TTC549 (cell line): Measurements from ENCODE around the gene HINT3.
"Not testable (repeated sequence)": the region's sequence is repeated elsewhere in the genome, so short reads cannot be mapped to it uniquely, and the experiment has no call there.

Experiments
- FAIRE-seq: peaks from 2 replicates; lab custom pipeline; 2012; peaks lifted over from hg19 to GRCh38; lab: Jason Lieb, UNC

HINT3 gene

DNA sequence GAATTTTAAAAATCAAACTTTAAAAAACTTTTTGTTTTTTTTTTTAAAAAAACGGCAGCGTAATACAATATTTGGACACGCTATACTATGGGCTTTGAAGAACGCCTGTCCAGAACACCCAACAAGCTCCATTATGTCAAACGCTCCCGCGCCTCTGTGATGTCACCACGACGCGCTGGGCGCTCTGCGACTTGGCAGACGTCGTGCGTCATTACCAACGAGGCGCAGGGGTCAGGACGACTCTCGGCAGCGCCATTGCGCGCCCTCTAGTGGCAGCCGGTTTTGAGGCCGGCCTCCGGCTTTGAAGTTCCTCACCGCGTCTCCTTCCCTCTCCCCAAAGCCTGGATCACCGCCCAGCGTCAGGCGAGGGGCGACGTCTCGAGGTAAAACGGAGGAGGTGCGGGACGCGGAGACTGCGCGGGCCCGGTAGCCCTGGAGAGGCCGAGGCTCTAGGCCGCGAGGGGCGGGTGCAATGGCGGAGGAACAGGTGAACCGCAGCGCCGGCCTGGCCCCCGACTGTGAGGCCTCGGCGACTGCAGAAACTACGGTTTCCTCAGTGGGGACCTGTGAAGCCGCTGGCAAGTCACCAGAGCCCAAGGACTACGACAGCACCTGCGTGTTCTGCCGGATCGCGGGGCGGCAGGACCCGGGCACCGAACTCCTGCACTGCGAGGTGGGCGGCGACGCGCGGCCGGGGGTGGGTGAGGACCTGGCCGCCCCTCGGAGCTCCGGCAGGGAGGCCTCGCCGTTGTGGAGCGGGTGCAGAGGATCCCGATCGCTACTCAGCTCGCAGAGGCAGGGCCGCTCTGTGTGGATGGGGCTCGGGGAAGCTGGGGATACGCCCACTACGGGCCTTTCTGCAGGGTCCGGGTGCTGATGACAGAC is at the start of gene HINT3:
Gene HINT3, plus strand, starts transcription at position 265 of the 885 bp plus-strand sequence. Its CDS starts 208 bp downstream, at position 473.
- peak; percentile 69 for FAIRE-seq

DNA sequence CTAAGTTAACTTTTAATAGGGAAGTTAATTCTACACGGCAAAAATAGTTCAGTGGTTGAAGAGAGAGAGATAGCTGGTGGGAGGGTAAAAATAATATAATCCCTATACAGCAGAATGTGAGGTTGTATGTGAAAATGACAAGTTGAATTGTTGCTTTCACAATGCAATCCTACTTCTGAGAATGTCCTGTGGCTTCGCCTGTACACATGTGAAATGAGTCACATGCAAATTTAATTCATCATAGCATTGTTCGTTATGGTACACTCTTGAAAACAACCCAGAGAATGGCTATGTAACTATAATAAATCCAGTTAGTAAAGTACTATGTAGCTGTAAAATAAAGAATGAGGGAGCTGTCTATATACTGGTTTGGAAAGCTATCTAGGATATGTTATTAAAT is 46.0 kb upstream of the HINT3 start:
- FAIRE-seq, result no peak

DNA sequence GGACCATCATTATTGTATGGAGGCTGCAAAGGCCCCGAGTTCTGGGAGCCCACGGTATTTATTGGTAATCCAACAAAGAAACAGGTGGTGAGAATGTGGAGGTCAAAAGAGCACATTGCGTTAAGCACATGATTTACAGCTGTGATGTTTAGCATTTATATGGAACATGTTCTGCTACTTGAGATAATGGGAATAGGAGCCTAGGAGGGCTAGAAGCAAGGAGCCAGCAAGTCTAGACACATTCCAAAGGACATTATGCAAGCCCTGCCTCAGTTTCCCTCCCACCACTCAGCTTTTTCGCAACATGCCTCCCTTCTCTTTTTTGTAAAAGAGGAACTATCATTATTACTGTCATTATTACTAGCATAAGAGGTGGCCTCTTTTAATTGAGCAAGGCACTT is 45.5 kb upstream of the HINT3 start:
- FAIRE-seq, result not testable (repeated sequence)

DNA sequence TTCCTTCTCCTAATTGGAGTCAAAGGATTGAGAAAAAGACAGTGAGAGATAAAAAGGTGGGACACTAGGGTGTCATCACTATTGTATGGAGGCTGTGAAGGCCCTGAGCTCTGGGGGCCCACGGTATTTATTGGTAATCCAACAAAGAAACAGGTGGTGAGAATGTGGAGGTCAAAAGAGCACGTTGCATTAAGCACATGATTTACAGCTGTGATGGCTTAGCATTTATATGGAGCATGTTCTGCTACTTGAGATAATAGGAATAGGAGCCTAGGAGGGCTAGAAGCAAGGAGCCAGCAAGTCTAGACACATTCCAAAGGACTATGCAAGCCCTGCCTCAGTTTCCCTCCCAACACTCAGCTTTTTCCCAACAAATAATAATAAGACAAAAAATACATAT is 44.1 kb upstream of the HINT3 start:
- FAIRE-seq, result not testable (repeated sequence)

DNA sequence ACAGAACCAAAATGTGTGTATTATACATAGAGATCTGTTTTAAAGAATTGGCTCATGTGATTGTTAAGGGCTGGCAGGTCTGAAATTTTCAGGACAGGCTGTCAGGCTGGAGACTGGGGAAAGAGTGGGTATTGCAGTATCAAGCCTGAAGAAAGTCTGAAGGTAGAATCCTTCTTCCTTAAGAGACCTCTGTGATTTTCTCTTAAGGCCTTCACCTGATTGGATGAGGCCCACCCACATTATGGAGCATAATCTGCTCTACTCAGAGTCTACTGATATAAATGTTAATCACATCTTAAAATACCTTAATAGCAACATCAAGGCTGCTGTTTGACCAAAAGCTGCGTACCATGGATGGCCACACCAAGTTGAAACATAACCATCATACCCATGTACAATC is 43.4 kb upstream of the HINT3 start:
- no peak for FAIRE-seq

DNA sequence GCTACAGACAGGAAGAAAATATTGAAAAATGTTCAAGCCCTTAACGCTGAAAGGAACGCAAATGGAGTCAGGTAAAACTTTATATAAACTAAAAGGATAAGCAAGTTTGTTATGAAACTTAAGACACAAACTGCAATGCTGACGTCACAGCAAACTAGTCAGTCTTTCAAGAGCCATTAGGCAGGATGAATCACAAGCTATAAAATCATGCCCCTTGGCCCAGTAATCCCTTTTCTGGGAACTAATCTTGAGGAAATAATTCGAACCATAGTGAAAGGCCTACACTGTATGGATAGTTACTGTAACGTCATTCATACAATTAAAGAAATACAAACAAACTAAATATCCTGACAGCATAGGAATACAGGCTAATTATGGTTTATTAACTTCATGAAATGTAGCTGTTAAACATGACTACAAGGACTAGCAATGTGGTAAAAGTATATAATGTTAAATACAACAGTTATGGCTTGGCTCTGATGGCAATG is 42.7 kb upstream of the HINT3 start:
- FAIRE-seq, result no peak

DNA sequence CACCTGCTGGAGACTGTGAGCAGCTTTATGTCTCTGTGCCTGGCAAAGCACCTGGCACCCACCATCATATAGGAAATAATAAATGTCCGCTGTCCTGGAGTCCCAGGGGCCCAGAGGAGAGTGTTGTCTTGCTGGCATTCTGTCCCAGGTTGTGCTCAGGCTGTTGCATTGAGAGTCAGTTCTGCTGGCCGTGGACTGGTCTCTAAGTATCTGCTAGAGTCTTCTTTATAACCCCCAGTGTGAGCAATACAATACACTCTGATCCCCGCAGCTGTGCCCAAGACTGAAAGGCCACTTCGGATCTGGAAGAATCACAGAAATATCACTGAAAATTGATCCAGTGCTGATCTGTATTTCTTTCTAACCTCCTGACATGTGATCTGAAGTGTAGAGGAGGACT is 38.3 kb upstream of the HINT3 start:
- FAIRE-seq, result no peak

DNA sequence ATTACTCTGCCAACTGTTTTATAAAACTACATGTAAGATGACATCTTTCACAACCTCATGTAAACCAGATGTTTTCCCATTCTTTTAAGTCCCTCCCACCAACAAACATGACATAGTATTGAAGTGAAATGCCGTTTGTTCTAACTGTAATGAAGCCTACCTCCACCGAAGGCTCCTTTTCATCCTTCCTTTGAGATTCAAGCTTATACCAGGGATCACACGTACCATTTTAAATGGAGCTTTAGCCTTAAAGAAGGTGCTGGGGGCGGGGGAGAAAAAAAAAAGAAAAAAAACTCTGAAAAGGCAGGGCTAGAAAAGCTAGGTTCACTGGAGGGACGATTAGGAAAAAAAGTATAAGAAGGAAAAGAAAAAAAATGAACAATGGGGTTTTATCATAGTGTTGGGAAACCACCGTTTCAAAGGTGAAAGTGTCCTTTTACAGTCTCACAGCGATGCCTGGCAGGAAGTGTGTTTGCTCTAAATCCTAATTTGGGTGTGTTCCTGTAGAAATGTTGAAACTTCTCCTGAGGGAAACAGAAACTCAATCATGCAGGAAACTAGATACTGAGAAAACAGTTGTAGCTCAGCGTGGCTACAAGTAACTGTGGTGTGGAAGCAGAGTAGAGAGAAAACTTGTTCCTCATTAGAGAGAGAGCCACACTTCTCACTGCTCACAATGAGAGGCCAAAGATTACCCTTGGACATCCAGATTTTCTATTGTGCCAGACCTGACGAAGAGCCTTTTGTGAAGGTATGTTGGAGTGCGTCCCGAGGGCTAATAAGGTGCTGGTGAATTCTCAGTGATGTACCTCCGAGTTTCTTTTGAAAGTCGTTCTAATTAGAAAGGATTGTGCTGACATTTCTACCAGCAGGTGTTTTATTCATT is 37.6 kb upstream of the HINT3 start:
- no peak for FAIRE-seq

DNA sequence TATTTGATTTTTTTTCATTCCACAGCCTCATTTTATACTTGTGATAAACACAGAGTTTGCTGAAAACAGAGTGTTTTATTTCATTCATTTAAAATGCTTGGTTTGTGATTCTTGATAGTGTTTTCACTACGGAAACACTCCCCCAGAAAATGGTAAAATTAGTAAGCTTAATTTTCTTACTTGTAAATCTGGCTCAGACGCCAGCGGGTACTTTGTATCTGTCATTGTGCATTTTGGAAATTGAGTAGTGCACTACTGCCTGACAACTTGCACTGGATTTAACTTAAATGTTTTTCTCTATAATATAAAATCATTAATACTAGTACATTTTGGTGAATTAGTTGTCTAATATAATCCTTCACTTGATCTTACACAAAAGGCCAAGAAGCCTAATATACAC is 37.0 kb upstream of the HINT3 start:
- no peak for FAIRE-seq

DNA sequence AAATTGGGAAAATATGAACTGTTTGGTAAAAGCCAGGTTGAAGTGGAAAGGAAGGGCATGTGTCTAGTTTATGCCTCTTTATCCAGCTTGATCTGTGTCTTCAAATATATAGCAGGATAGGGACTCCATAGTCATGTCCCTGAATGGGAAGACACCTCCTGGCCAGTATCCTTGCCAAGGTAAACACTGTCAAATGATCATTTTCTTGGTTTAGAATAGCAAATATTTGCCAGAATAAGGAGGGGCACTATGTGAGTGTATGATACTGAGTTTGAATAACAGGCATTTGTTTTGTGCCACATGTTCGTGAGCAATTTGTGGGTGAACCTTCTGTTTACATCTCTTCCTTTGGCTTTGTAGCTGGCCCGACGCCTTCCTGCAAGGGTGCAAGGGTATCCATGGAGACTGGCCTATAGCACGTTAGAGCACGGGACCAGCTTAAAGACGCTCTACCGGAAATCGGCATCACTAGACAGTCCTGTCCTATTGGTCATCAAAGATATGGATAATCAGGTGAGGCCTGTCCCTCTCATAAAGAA is 34.2 kb upstream of the HINT3 start:
- no peak for FAIRE-seq

DNA sequence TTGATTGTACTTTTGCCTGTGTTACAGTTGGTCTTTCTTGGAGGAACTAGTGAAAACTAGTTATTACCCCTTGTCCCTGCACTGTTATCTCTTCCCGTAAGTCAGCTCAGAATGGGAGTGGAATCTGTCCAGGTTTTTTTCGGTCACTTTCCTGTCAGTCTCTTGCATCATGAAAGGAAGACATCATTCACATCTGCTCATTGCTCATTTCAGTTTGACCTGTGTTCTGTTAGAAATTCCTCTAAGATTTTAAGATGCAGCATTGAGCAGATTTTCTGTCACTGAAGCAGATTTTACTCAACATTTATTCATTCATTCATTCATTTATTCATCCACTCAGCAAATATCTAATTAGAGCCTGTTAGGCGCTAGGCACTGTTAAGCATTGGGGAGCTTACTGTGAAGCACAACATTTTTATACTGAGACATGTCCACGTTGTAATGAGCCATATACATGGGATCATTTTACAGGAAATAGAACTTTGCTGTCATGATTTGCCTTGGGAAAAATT is 33.1 kb upstream of the HINT3 start:
- FAIRE-seq, result no peak

DNA sequence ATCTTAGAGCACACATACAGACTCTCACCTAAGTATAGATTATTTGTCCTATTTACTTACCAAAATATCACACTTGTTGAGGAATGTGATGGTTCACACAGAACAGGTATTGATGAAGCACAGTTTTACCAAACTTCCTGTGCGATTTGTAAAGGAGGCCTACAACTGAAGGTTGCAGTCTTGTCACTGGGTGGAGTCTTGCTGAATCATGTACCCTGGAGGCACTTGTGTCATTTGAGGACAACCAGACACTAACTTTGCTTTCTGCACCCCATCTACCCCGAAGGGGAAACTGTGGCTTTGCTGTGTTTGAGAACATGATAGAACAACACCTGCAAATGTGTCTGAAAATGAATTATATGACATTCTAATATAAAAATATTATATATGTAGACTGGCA is 32.4 kb upstream of the HINT3 start:
- no peak for FAIRE-seq

DNA sequence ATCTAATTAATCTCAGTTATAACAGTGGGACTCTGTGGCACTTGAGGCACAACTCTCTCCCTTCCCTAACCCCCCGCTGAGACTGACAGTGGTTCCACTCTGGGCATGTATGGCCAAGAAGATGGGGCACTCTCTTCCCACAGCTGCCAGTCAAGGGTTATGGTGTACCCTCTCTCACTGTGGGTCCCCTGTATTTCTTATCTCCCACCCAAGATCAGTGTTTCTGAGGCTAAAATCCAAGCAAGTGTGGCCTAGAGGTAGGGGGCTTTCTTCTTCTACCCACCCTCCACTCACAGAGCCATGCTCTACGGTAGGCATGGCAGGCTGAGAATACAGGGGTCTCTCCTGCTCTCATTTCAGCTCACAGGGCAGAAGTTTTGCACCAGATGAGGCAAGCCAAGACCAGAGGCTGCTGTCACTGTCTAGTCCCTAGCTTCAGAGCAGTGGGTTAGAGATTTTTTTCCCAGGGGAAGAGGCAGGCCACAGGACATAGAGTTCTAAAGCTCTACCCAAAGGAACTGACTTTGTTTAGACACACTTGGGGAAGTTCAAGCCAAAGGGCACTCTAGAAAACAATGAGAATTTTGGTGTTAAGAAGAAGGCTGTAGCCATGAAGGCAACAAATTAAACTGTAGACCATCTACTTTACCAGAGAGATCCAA is 31.7 kb upstream of the HINT3 start:
- no peak for FAIRE-seq

DNA sequence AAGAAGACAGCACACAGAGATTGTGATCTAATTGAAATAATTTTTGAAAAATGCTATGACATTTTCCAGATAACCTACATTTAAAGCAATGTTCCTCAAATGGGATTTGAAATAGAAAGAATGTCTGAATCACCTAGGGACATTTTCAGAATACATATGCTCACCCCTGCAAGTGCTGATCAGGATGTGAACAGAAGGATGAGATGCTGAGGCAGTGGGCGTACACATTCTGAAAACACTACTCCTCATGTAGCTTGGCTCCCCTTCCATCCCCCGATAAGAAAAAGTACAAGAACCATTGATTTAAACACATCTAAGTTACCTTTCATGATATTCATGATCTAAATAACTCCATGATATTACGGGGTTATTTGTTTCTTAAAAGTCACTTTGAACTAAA is 29.9 kb upstream of the HINT3 start:
- no peak for FAIRE-seq

DNA sequence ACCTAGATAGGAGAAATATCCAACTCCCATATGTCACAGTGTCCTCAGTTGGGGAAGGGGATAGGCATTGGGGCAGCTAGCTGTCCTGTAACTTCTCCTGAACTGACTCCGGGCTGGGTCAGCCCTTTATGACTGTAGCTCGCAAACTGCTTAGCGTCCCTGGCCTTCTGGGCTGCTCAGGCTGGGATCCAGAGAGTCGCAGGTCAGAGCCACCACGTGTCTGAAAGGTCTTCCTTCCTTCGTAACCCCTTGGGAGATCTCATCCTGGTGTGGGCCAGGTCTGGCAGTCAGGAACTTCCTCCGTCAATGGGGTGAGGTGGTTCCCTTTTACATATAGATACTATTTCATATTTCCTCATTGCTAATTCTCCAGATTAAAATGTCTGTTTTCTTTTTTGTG is 28.8 kb upstream of the HINT3 start:
- no peak for FAIRE-seq

DNA sequence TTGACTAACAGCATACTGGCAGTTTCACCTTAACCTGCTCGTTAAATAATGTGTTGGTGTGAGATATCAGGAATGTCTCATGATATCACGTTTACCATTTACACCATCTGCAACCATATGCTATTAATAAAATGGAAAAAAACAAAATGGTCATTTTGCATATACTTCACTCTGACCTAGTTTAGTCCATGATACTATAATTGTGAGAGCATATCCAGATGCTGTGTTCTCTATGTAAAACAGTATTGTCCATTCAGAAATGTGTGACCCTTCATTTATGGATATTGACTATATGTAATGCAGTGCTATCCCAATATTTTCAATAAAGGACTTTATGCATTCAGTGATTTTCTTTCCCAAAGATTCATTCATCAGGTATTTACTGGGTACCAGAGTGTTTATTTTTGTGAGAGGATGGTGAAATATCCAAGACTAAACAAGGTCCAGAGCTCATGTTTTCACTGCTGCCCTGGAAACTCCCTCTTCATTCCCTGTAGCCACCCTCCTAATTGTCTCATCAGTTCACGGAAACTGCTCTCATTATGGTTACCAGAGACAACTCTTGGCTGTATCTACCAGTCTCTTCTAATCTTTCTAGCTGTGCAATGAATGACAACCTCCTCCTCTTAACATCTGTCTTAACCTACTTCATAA is 25.7 kb upstream of the HINT3 start:
- FAIRE-seq, result no peak

DNA sequence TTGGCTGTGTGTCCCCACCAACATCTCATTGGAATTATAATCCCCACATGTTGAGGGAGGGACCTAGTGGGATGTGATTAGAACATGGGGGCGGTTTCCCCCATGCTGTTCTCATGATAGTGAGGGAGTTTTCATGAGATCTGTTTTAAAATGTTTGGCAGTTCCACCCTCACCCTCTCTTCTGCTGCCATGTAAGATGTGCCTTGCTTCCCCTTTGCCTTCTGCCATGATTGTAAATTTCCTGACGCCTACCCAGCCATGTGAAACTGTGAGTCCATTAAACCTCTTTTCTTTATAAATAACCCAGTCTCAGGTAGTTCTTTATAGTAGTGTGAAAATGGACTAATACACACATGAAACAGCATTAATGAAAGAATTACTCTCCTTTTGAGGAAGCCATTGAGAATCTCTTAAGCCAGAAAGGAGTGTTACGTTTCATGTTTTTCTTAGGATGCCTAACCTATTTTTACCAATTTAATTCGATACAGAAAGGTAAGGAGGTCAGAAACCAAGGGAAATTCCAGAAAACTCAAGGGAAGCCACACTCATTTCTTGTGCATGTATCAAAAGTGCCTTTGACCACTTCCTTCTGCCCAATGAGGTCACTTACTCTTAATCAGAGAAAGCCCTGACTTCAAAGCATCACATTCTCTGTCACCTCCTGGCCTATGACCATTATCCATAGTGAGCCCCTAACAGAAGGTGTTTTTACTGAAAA is 24.7 kb upstream of the HINT3 start:
- no peak for FAIRE-seq

DNA sequence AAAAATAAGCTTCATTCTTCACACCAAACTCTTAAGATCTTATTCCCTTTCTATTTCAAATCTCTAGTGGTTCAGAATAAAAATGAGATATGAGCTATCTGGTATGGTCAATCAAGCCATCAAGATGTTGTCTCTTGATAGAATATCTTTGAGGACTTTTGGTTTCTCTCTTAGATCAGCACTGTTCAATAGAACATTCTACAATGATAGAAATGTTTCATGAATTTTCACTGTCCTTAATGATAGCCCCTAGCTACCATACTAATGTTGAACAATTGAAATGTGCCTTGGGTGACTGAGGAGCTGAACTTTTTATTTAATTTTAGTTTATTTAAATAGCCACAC is 24.1 kb upstream of the HINT3 start:
- FAIRE-seq, result no peak

DNA sequence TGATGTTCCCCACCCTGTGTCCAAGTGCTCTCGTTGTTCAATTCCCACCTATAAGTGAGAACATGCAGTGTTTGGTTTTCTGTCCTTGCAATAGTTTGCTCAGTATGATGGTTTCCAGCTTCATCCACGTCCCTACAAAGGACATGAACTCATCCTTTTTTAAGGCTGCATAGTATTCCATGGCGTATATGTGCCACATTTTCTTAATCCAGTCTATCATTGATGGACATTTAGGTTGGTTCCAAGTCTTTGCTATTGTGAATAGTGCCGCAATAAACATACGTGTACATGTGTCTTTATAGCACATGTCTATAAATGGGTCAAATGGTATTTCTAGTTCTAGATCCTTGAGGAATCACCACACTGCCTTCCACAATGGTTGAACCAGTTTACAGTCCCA is 21.1 kb upstream of the HINT3 start:
- FAIRE-seq, result not testable (repeated sequence)

DNA sequence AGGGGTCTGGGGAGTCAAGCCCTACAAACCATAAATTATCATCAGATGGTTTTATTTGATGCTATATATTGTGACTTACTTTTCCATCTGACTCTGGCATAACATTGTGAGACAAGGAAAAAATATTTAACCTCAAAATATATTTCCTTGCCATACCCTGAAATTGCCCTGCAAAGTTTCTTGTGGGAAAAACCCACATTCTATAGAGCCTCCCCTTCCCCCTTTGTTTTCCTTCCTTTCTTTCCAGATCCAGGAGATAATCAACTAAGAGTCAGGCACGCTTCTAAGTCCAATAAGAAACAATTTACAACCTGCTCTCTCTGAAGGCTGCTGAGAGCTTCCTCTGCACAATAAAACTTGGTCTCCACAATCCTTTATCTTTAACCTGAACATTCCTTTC is 17.5 kb upstream of the HINT3 start:
- no peak for FAIRE-seq

DNA sequence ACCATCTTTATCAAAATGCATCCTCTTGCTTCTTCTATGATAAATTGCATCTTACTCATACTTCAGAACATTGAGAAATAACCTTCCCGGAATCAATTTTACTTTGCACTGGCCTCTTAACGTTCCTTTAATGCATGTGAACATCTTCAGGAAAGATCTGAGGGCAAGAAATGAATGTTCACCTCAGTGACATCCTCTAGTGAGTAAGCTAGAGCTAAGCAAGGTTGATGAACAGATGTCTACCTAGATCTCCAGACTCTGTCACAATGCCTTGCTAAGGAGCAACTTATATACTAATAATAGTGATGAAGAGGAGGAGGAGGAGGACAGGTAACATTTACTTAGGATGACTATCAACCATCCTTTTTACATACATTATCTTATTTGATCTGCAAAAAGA is 16.8 kb upstream of the HINT3 start:
- FAIRE-seq, result no peak
